GM23338 (cell line): ENCODE measurements around the gene STRA6. TPM values are rescaled to one million over a fixed set of nuclear protein-coding genes. Genes with fewer than 3 reads are reported as not detected.

Experiments used
- ATAC-seq: fragments of 200-7000 bp; cut with Tn5 transposase; 3 replicates; pipeline ENCODE4 v1.9.1; 2020
- DNase-seq: peaks from one replicate; pipeline ENCODE4 v3.0.0-alpha.2; 2015; ENCODE audit warnings: low spot score
- H2AFZ ChIP-seq: fragments of 200-600 bp; sonication (generic); 2 replicates; pipeline ENCODE4 v1.8.0; 2016; ENCODE audit warnings: antibody characterized with exemption, mild to moderate bottlenecking, moderate library complexity
- H3F3A ChIP-seq: fragments of 200-600 bp; sonication (generic); replicated peaks from 2 replicates; pipeline ENCODE4 v1.8.0; 2017; ENCODE audit warnings: antibody characterized with exemption, mixed run types, low read depth
- H3K27ac ChIP-seq: fragments of 200-600 bp; sonication (generic); 2 replicates; pipeline ENCODE4 v1.6.1; 2016; ENCODE audit warnings: low read depth
- H3K27me3 ChIP-seq: fragments of 200-600 bp; sonication (generic); 2 replicates; pipeline ENCODE4 v1.8.0; 2016; ENCODE audit warnings: mild to moderate bottlenecking, mixed run types, moderate library complexity; ENCODE audit not compliant: insufficient read depth
- H3K36me3 ChIP-seq: fragments of 200-600 bp; sonication (generic); 2 replicates; pipeline ENCODE4 v1.8.0; 2016; ENCODE audit warnings: mild to moderate bottlenecking; ENCODE audit not compliant: insufficient read depth
- H3K4me1 ChIP-seq: fragments of 200-600 bp; sonication (generic); 2 replicates; pipeline ENCODE4 v1.8.0; 2016; ENCODE audit warnings: mild to moderate bottlenecking, moderate library complexity; ENCODE audit not compliant: insufficient read depth
- H3K4me2 ChIP-seq: fragments of 200-600 bp; sonication (generic); 2 replicates; pipeline ENCODE4 v1.7.1; 2017; ENCODE audit warnings: mixed run types
- H3K4me3 ChIP-seq: fragments of 200-600 bp; sonication (generic); 2 replicates; pipeline ENCODE4 v1.6.1; 2016; ENCODE audit warnings: mixed run types
- H3K79me2 ChIP-seq: fragments of 200-600 bp; sonication (generic); replicated peaks from 2 replicates; pipeline ENCODE4 v1.8.0; 2017; ENCODE audit warnings: mild to moderate bottlenecking; ENCODE audit not compliant: insufficient read depth
- H3K9me2 ChIP-seq: fragments of 200-600 bp; sonication (generic); 2 replicates; pipeline ENCODE4 v1.8.0; 2017; ENCODE audit not compliant: insufficient read depth
- H4K20me1 ChIP-seq: fragments of 200-600 bp; sonication (generic); replicated peaks from 2 replicates; pipeline ENCODE4 v1.8.0; 2017; ENCODE audit warnings: mild to moderate bottlenecking; ENCODE audit not compliant: insufficient read depth
- H3K27ac Mint-ChIP-seq: 2 replicates; pipeline ENCODE4 v1.8.0; 2020; ENCODE audit warnings: inconsistent platforms, mild to moderate bottlenecking, moderate library complexity, mixed read lengths
- H3K27me3 Mint-ChIP-seq: 3 replicates; pipeline ENCODE4 v1.8.0; 2022; ENCODE audit warnings: low read depth, mild to moderate bottlenecking, moderate library complexity, mixed read lengths, inconsistent platforms; ENCODE audit not compliant: insufficient read depth, poor library complexity
- H3K36me3 Mint-ChIP-seq: 3 replicates; pipeline ENCODE4 v1.8.0; 2021; ENCODE audit warnings: low read depth, mild to moderate bottlenecking, inconsistent platforms, moderate library complexity, mixed read lengths
- H3K4me1 Mint-ChIP-seq: 3 replicates; pipeline ENCODE4 v1.8.0; 2020; ENCODE audit warnings: mild to moderate bottlenecking, inconsistent platforms, mixed read lengths
- H3K4me3 Mint-ChIP-seq: 3 replicates; pipeline ENCODE4 v1.8.0; 2021; ENCODE audit warnings: moderate library complexity, mild to moderate bottlenecking, inconsistent platforms, mixed read lengths
- H3K9me3 Mint-ChIP-seq: 3 replicates; pipeline ENCODE4 v1.8.0; 2020; ENCODE audit warnings: moderate library complexity, mild to moderate bottlenecking, inconsistent platforms, mixed read lengths
- CREB1 ChIP-seq: fragments of 250-450 bp; sonication (Bioruptor Pico); IDR thresholded peaks from 2 replicates; pipeline ENCODE4 v1.5.0; 2020; ENCODE audit warnings: low read depth, mild to moderate bottlenecking, moderate library complexity
- CTCF ChIP-seq, 2 experiments: fragments of 200-600 bp in 1 of 2; sonication (generic) in 1 of 2; conservative IDR thresholded peaks; 2 replicates each; pipeline versions ENCODE4 v1.5.1 to v1.6.1; 2016 to 2017; ENCODE audit warnings: antibody characterized with exemption in 2 of 2, low read depth in 2 of 2, mild to moderate bottlenecking in 2 of 2, moderate library complexity in 1 of 2
- ETS1 ChIP-seq: IDR thresholded peaks from 2 replicates; pipeline ENCODE4 v1.6.1; 2016; ENCODE audit warnings: antibody characterized with exemption
- EZH2phosphoT487 ChIP-seq: fragments of 200-600 bp; sonication (generic); IDR thresholded peaks from one replicate; pipeline ENCODE4 v1.8.1; 2018; ENCODE audit warnings: antibody characterized with exemption; ENCODE audit not compliant: unreplicated experiment
- JUNB ChIP-seq: IDR thresholded peaks from one replicate; pipeline ENCODE4 v1.6.1; 2016; ENCODE audit warnings: antibody characterized with exemption; ENCODE audit not compliant: unreplicated experiment
- NANOG ChIP-seq: IDR thresholded peaks from 2 replicates; pipeline ENCODE4 v1.6.1; 2016; ENCODE audit warnings: antibody characterized with exemption, borderline replicate concordance
- POLR2AphosphoS5 ChIP-seq: IDR thresholded peaks from 2 replicates; pipeline ENCODE4 v1.6.1; 2016; ENCODE audit warnings: antibody characterized with exemption, low read depth
- REST ChIP-seq: IDR thresholded peaks from one replicate; pipeline ENCODE4 v1.6.1; 2018; ENCODE audit warnings: antibody characterized with exemption; ENCODE audit not compliant: unreplicated experiment
- STAT1 ChIP-seq: IDR thresholded peaks from one replicate; pipeline ENCODE4 v1.6.1; 2016; ENCODE audit warnings: antibody characterized with exemption; ENCODE audit not compliant: unreplicated experiment
- ZNF114 ChIP-seq: fragments of 250-450 bp; sonication (Bioruptor Pico); IDR thresholded peaks from 2 replicates; pipeline ENCODE4 v1.5.0; 2020; ENCODE audit warnings: mild to moderate bottlenecking, moderate library complexity
- ZNF331 ChIP-seq: fragments of 250-450 bp; sonication (Bioruptor Pico); IDR thresholded peaks from 2 replicates; pipeline ENCODE4 v1.5.0; 2020; ENCODE audit warnings: low read depth, mild to moderate bottlenecking, moderate library complexity
- ZNF462 ChIP-seq: fragments of 250-450 bp; sonication (Bioruptor Pico); IDR thresholded peaks from 2 replicates; pipeline ENCODE4 v1.5.0; 2020; ENCODE audit warnings: mild to moderate bottlenecking, moderate library complexity
- polyA plus RNA-seq: library from polyadenylated mRNA; unstranded; fragments of >200 nt; fragmentation: Nextera tagmentation; extraction: Ambion mirVana; gene quantifications from 2 replicates; pipeline ENCODE4 v1.2.1, GENCODE V29; 2016
- total RNA-seq: library from RNA; depleted of rRNA; stranded (reverse); fragments of >200 nt; shearing (Covaris generic); gene quantifications from 2 replicates; pipeline ENCODE4 v1.2.3, GENCODE V29; 2014

The STRA6 gene
- total and polyA plus RNA-seq, 2 experiments from 2014 or later, result 8.2 to 9.9 TPM

- no peaks in the 10 kb centered on the region; the same call in 2 of the 3 replicates for H3K4me1 Mint-ChIP-seq
These were observed 17.9 kb downstream of the STRA6 start for GRCh38 chr15:74184582-74185091.

More at GRCh38 chr15:74184582-74185091, 17.9 kb downstream of the STRA6 start:
- Mint-ChIP-seq H3K4me3 (no peak overlapping the region), H3K27ac (no peak overlapping the region), H3K27me3 (peaks cover 11% of the 10 kb centered on the region), H3K36me3 (no peaks in the 10 kb centered on the region; the same call in 2 of the 3 replicates), H3K9me3 (no peaks in the 10 kb centered on the region)
- Histone ChIP-seq H4K20me1 (no peaks in the 10 kb centered on the region), H3K4me3 (no peak overlapping the region), H2AFZ (no peak overlapping the region), H3K36me3 (no peaks in the 10 kb centered on the region), H3F3A (no peaks in the 10 kb centered on the region), H3K27ac (no peak overlapping the region), H3K4me1 (no peaks in the 10 kb centered on the region), H3K79me2 (no peaks in the 10 kb centered on the region), H3K4me2 (no peak overlapping the region), H3K9me2 (no peaks in the 10 kb centered on the region), H3K27me3 (no peaks in the 10 kb centered on the region)
- ATAC-seq, result no peak
- TF ChIP-seq ZNF114 (CRISPR knock-in tag) (no peak), JUNB (no peak), CTCF (conservative IDR thresholded peaks at IDR 0.05; ENCODE audit: low read depth in 2 of 2) (no peak), ZNF331 (CRISPR knock-in tag) (no peak), STAT1 (no peak), ZNF462 (CRISPR knock-in tag) (no peak), ETS1 (no peak), CREB1 (CRISPR knock-in tag) (no peak), REST (no peak), NANOG (no peak), EZH2phosphoT487 (no peak), POLR2AphosphoS5 (no peak)
- DNase-seq, result no peak
